Effector memory CD8-positive, alpha-beta T cell (primary cell): ENCODE measurements around the gene PLA2G4A.
A peak's percentile ranks its signal among the peaks of the same experiment; 100 is the strongest.

Experiments used
- ATAC-seq: fragments of 150-1000 bp; cut with Tn5 transposase; replicated peaks from 2 replicates; pipeline ENCODE4 v1.10.0; 2021; ENCODE audit warnings: mild to moderate bottlenecking, moderate library complexity
- DNase-seq, 3 experiments: peaks; one replicate each; pipeline ENCODE4 v3.0.0; 2021
- H3K27ac Mint-ChIP-seq, 2 donors: one replicate each; pipeline ENCODE4 v1.8.0; 2022; ENCODE audit warnings: mild to moderate bottlenecking in 2 of 2, mixed read lengths in 2 of 2, moderate library complexity in 2 of 2
- H3K27me3 Mint-ChIP-seq, 2 donors: one replicate each; pipeline ENCODE4 v1.8.0; 2022; ENCODE audit warnings: mixed read lengths in 2 of 2
- H3K36me3 Mint-ChIP-seq: one replicate; pipeline ENCODE4 v1.8.0; 2022; ENCODE audit warnings: mild to moderate bottlenecking, moderate library complexity, mixed read lengths; ENCODE audit not compliant: insufficient read depth
- H3K4me1 Mint-ChIP-seq, 2 donors: one replicate each; pipeline ENCODE4 v1.8.0; 2022; ENCODE audit warnings: low read depth in 2 of 2, mixed read lengths in 2 of 2
- H3K4me3 Mint-ChIP-seq, 2 donors: one replicate each; pipeline ENCODE4 v1.8.0; 2022; ENCODE audit warnings: mild to moderate bottlenecking in 2 of 2, mixed read lengths in 2 of 2, moderate library complexity in 2 of 2
- H3K9me3 Mint-ChIP-seq, 2 donors: one replicate each; pipeline ENCODE4 v1.8.0; 2022; ENCODE audit warnings: mixed read lengths in 2 of 2

Gene PLA2G4A

GRCh38 chr1:186965847-186966246, 137.1 kb downstream of the PLA2G4A start:
- Mint-ChIP-seq H3K36me3 (no peaks in the 10 kb centered on the region), H3K4me1 (no peaks in the 10 kb centered on the region), H3K9me3 (no peaks in the 10 kb centered on the region), H3K4me3 (no peak overlapping the region), H3K27ac (no peak overlapping the region), H3K27me3 (no peaks in the 10 kb centered on the region)
- ATAC-seq (no peak), DNase-seq (no peak)

- ATAC-seq (no peak), DNase-seq (no peak)
- no peak overlapping the region for H3K4me3 Mint-ChIP-seq
- H3K27ac Mint-ChIP-seq = no peak overlapping the region
- H3K9me3 Mint-ChIP-seq = no peaks in the 10 kb centered on the region
- H3K27me3 Mint-ChIP-seq = no peaks in the 10 kb centered on the region
- H3K36me3 Mint-ChIP-seq = no peaks in the 10 kb centered on the region
- H3K4me1 Mint-ChIP-seq = no peaks in the 10 kb centered on the region
Measured at GRCh38 chr1:186966456-186966855, 137.7 kb downstream of the PLA2G4A start.

- no peaks in the 10 kb centered on the region for H3K27me3 Mint-ChIP-seq
- DNase-seq = no peak
Measured at GRCh38 chr1:186967656-186968394, 139.1 kb downstream of the PLA2G4A start.

GRCh38 chr1:186974774-186975181, 146.0 kb downstream of the PLA2G4A start:
- Mint-ChIP-seq H3K4me3 (no peak overlapping the region), H3K27ac (no peak overlapping the region), H3K36me3 (no peaks in the 10 kb centered on the region), H3K9me3 (no peaks in the 10 kb centered on the region), H3K4me1 (no peaks in the 10 kb centered on the region), H3K27me3 (no peaks in the 10 kb centered on the region)
- no peak for ATAC-seq
- DNase-seq = no peak

More at GRCh38 chr1:186967656-186968394, 139.1 kb downstream of the PLA2G4A start:
- ATAC-seq = no peak
- Mint-ChIP-seq H3K4me1 (no peaks in the 10 kb centered on the region), H3K9me3 (no peaks in the 10 kb centered on the region), H3K36me3 (no peaks in the 10 kb centered on the region), H3K27ac (no peak overlapping the region), H3K4me3 (no peak overlapping the region)

- Mint-ChIP-seq H3K4me3 (no peak overlapping the region), H3K27me3 (no peaks in the 10 kb centered on the region), H3K9me3 (no peaks in the 10 kb centered on the region), H3K36me3 (no peaks in the 10 kb centered on the region), H3K4me1 (no peaks in the 10 kb centered on the region), H3K27ac (no peak overlapping the region)
- DNase-seq = no peak
- no peak for ATAC-seq
Measured at GRCh38 chr1:186975220-186975619, 146.5 kb downstream of the PLA2G4A start.

- no peak for DNase-seq
- Mint-ChIP-seq H3K4me1 (no peaks in the 10 kb centered on the region), H3K27me3 (no peaks in the 10 kb centered on the region), H3K9me3 (no peaks in the 10 kb centered on the region), H3K27ac (no peak overlapping the region), H3K4me3 (no peak overlapping the region), H3K36me3 (no peaks in the 10 kb centered on the region)
- no peak for ATAC-seq
Measured at GRCh38 chr1:186976700-186977099, 148.0 kb downstream of the PLA2G4A start.

GRCh38 chr1:186977266-186977957, 148.7 kb downstream of the PLA2G4A start:
- H3K27ac Mint-ChIP-seq = no peak overlapping the region
- no peak for DNase-seq
- no peaks in the 10 kb centered on the region for H3K27me3 Mint-ChIP-seq
- H3K9me3 Mint-ChIP-seq = no peaks in the 10 kb centered on the region
- no peak overlapping the region for H3K4me3 Mint-ChIP-seq
- ATAC-seq = no peak
- H3K4me1 Mint-ChIP-seq = no peaks in the 10 kb centered on the region
- H3K36me3 Mint-ChIP-seq = no peaks in the 10 kb centered on the region

- Mint-ChIP-seq H3K4me3 (no peak overlapping the region), H3K4me1 (no peaks in the 10 kb centered on the region), H3K27me3 (no peaks in the 10 kb centered on the region), H3K27ac (no peak overlapping the region), H3K36me3 (no peaks in the 10 kb centered on the region), H3K9me3 (no peaks in the 10 kb centered on the region)
- no peak for ATAC-seq
- DNase-seq = no peak
Measured at GRCh38 chr1:186978596-186979556, 150.1 kb downstream of the PLA2G4A start.

GRCh38 chr1:186980400-186980799, 151.7 kb downstream of the PLA2G4A start:
- no peaks in the 10 kb centered on the region for H3K27me3 Mint-ChIP-seq
- no peaks in the 10 kb centered on the region for H3K9me3 Mint-ChIP-seq
- ATAC-seq = no peak
- H3K27ac Mint-ChIP-seq = no peak overlapping the region
- no peaks in the 10 kb centered on the region for H3K4me1 Mint-ChIP-seq
- no peak overlapping the region for H3K4me3 Mint-ChIP-seq
- no peak for DNase-seq
- no peaks in the 10 kb centered on the region for H3K36me3 Mint-ChIP-seq

GRCh38 chr1:186982116-186982515, 153.4 kb downstream of the PLA2G4A start:
- ATAC-seq (no peak), DNase-seq (no peak)
- H3K27me3 Mint-ChIP-seq = no peaks in the 10 kb centered on the region
- H3K4me3 Mint-ChIP-seq = no peak overlapping the region
- H3K4me1 Mint-ChIP-seq = no peaks in the 10 kb centered on the region
- no peaks in the 10 kb centered on the region for H3K36me3 Mint-ChIP-seq
- no peaks in the 10 kb centered on the region for H3K9me3 Mint-ChIP-seq
- H3K27ac Mint-ChIP-seq = no peak overlapping the region

GRCh38 chr1:186983327-186983726, 154.6 kb downstream of the PLA2G4A start:
- ATAC-seq (no peak), DNase-seq (no peak)
- H3K9me3 Mint-ChIP-seq = no peaks in the 10 kb centered on the region
- H3K27me3 Mint-ChIP-seq = no peaks in the 10 kb centered on the region
- no peak overlapping the region for H3K4me3 Mint-ChIP-seq
- no peaks in the 10 kb centered on the region for H3K4me1 Mint-ChIP-seq
- H3K36me3 Mint-ChIP-seq = no peaks in the 10 kb centered on the region
- H3K27ac Mint-ChIP-seq = no peak overlapping the region

GRCh38 chr1:186984959-186985358, 156.2 kb downstream of the PLA2G4A start:
- H3K27me3 Mint-ChIP-seq = no peaks in the 10 kb centered on the region
- H3K4me3 Mint-ChIP-seq = no peak overlapping the region
- no peaks in the 10 kb centered on the region for H3K4me1 Mint-ChIP-seq
- no peak for ATAC-seq
- H3K27ac Mint-ChIP-seq = no peak overlapping the region
- H3K9me3 Mint-ChIP-seq = no peaks in the 10 kb centered on the region
- no peak for DNase-seq
- no peaks in the 10 kb centered on the region for H3K36me3 Mint-ChIP-seq

- H3K9me3 Mint-ChIP-seq = no peaks in the 10 kb centered on the region
- ATAC-seq (peak; percentile 37), DNase-seq (no peak)
- no peaks in the 10 kb centered on the region for H3K4me1 Mint-ChIP-seq
- H3K27me3 Mint-ChIP-seq = no peaks in the 10 kb centered on the region
- no peaks in the 10 kb centered on the region for H3K36me3 Mint-ChIP-seq
- H3K4me3 Mint-ChIP-seq = no peak overlapping the region
- H3K27ac Mint-ChIP-seq = no peak overlapping the region
Measured at GRCh38 chr1:186985889-186986491, 157.2 kb downstream of the PLA2G4A start.
